Measurements from ENCODE around the gene FAM9C.

DNA sequence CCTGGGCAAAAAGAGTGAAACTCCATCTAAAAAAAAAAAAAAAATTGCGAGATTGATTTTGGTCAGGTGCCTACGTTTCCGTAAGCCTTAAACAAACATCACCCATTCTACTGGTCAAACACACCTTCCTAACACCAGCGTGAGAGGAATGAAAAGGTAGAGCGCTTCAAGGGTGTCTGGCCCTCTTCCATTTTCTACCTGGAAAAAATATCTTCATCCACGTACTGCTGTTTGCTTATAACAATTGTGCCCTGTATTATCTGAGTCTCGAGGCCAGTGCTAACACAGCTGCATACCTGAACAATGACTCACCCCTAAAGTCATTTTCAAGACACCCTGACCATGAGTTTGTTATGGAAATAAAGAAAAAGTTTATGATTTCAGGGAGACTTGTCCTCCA, 55.6 kb downstream of the FAM9C start:
- no peak for TF ChIP-seq POLR2A (IDR thresholded peaks at IDR 0.05)
- TF ChIP-seq, protein P1, sequence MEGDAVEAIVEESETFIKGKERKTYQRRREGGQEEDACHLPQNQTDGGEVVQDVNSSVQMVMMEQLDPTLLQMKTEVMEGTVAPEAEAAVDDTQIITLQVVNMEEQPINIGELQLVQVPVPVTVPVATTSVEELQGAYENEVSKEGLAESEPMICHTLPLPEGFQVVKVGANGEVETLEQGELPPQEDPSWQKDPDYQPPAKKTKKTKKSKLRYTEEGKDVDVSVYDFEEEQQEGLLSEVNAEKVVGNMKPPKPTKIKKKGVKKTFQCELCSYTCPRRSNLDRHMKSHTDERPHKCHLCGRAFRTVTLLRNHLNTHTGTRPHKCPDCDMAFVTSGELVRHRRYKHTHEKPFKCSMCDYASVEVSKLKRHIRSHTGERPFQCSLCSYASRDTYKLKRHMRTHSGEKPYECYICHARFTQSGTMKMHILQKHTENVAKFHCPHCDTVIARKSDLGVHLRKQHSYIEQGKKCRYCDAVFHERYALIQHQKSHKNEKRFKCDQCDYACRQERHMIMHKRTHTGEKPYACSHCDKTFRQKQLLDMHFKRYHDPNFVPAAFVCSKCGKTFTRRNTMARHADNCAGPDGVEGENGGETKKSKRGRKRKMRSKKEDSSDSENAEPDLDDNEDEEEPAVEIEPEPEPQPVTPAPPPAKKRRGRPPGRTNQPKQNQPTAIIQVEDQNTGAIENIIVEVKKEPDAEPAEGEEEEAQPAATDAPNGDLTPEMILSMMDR (IDR thresholded peaks at IDR 0.05): no peak
